Muscle of arm (tissue), 12 donors: Measurements from ENCODE around the gene C2CD2. TPM values are rescaled to one million over a fixed set of nuclear protein-coding genes. Genes with fewer than 3 reads are reported as not detected.

Experiments
- DNase-seq: peaks from one replicate; pipeline ENCODE4 v3.0.0-alpha.2; 2013
- polyA plus RNA-seq, 12 donors: library from polyadenylated mRNA; unstranded; fragments of 120-200 nt; gene quantifications; one replicate each; pipeline ENCODE4 v1.2.1, GENCODE V29; 2013; ENCODE audit not compliant: insufficient read length in 12 of 12

C2CD2 gene
- polyA plus RNA-seq, 12 donors, result 5.9 to 16.9 (median 9.1) TPM; not detected in 1

- DNase-seq, result no peak
Observed at GRCh38 chr21:41976611-41977010, 22.8 kb upstream of the C2CD2 start.

- no peak for DNase-seq
Observed at GRCh38 chr21:41975391-41976272, 21.8 kb upstream of the C2CD2 start.

GRCh38 chr21:41974752-41975053, 20.9 kb upstream of the C2CD2 start:
- no peak for DNase-seq

- no peak for DNase-seq
Observed at GRCh38 chr21:41973861-41974751, 20.3 kb upstream of the C2CD2 start.

- no peak for DNase-seq
Observed at GRCh38 chr21:41973427-41973831, 19.6 kb upstream of the C2CD2 start.

- no peak for DNase-seq
Observed at GRCh38 chr21:41972511-41973205, 18.8 kb upstream of the C2CD2 start.

- no peak for DNase-seq
Observed at GRCh38 chr21:41971891-41972290, 18.1 kb upstream of the C2CD2 start.

- no peak for DNase-seq
Observed at GRCh38 chr21:41970751-41971653, 17.2 kb upstream of the C2CD2 start.

GRCh38 chr21:41970106-41970391, 16.2 kb upstream of the C2CD2 start:
- no peak for DNase-seq

GRCh38 chr21:41967708-41968107, 13.9 kb upstream of the C2CD2 start:
- no peak for DNase-seq

GRCh38 chr21:41966872-41967621, 13.2 kb upstream of the C2CD2 start:
- no peak for DNase-seq

- no peak for DNase-seq
Observed at GRCh38 chr21:41966041-41966833, 12.4 kb upstream of the C2CD2 start.

- DNase-seq, result no peak
Observed at GRCh38 chr21:41965461-41966013, 11.7 kb upstream of the C2CD2 start.

GRCh38 chr21:41965045-41965444, 11.2 kb upstream of the C2CD2 start:
- DNase-seq, result no peak

GRCh38 chr21:41964171-41964570, 10.4 kb upstream of the C2CD2 start:
- DNase-seq, result no peak

GRCh38 chr21:41962425-41962966, 8.7 kb upstream of the C2CD2 start:
- no peak for DNase-seq

- no peak for DNase-seq
Observed at GRCh38 chr21:41961753-41962152, 7.9 kb upstream of the C2CD2 start.

GRCh38 chr21:41961282-41961701, 7.5 kb upstream of the C2CD2 start:
- DNase-seq, result no peak

- DNase-seq, result no peak
Observed at GRCh38 chr21:41960386-41960785, 6.6 kb upstream of the C2CD2 start.
